Measurements from ENCODE around the gene COPS4.

- no peak for TF ChIP-seq YY1 (IDR thresholded peaks at IDR 0.05; ENCODE audit: insufficient read depth, insufficient read length)
- TF ChIP-seq ZNF274 (IDR thresholded peaks at IDR 0.05; ENCODE audit: low read depth, low read length) = no peak
- TF ChIP-seq SUZ12 (IDR thresholded peaks at IDR 0.05; ENCODE audit: extremely low read depth, insufficient read depth, insufficient read length) = no peak
These were observed 5.3 kb upstream of the COPS4 start for GRCh38 chr4:83029688-83030087.

All from NT2/D1 (cell line).